Epidermal melanocyte (primary cell): Measurements from ENCODE around the gene PRKN.
"Not testable (repeated sequence)": the region's sequence is repeated elsewhere in the genome, so short reads cannot be mapped to it uniquely, and the experiment has no call there.

Source experiments
- DNase-seq: peaks from one replicate; pipeline ENCODE4 v3.0.0; 2011; ENCODE audit warnings: low spot score; ENCODE audit not compliant: insufficient read length

The PRKN gene

GRCh38 chr6:161921602-161922395, 805.8 kb downstream of the PRKN start:
- DNase-seq, result no peak

GRCh38 chr6:161919691-161920090, 807.9 kb downstream of the PRKN start:
- no peak for DNase-seq

- DNase-seq, result no peak
These were observed 808.8 kb downstream of the PRKN start for GRCh38 chr6:161918628-161919205.

- DNase-seq, result no peak
These were observed 809.4 kb downstream of the PRKN start for GRCh38 chr6:161918109-161918531.

GRCh38 chr6:161917645-161918044, 809.9 kb downstream of the PRKN start:
- no peak for DNase-seq

GRCh38 chr6:161915456-161915964, 812.1 kb downstream of the PRKN start:
- no peak for DNase-seq

GRCh38 chr6:161908872-161909271, 818.7 kb downstream of the PRKN start:
- no peak for DNase-seq

GRCh38 chr6:161906571-161906970, 821.0 kb downstream of the PRKN start:
- no peak for DNase-seq

- DNase-seq, result no peak
These were observed 823.9 kb downstream of the PRKN start for GRCh38 chr6:161903584-161904212.

GRCh38 chr6:161901740-161902426, 825.7 kb downstream of the PRKN start:
- no peak for DNase-seq

- DNase-seq, result no peak
These were observed 833.1 kb downstream of the PRKN start for GRCh38 chr6:161894436-161894835.

GRCh38 chr6:161891542-161891941, 836.0 kb downstream of the PRKN start:
- DNase-seq, result no peak

- DNase-seq, result no peak
These were observed 836.7 kb downstream of the PRKN start for GRCh38 chr6:161890832-161891297.

GRCh38 chr6:161890133-161890831, 837.3 kb downstream of the PRKN start:
- DNase-seq, result no peak

GRCh38 chr6:161889324-161889723, 838.2 kb downstream of the PRKN start:
- DNase-seq, result no peak

GRCh38 chr6:161886545-161886944, 841.0 kb downstream of the PRKN start:
- DNase-seq, result not testable (repeated sequence)

GRCh38 chr6:161884782-161885181, 842.8 kb downstream of the PRKN start:
- DNase-seq, result no peak

GRCh38 chr6:161882196-161882765, 845.3 kb downstream of the PRKN start:
- no peak for DNase-seq

GRCh38 chr6:161880056-161880455, 847.5 kb downstream of the PRKN start:
- no peak for DNase-seq

- no peak for DNase-seq
These were observed 851.3 kb downstream of the PRKN start for GRCh38 chr6:161876231-161876630.
